CD14-positive monocyte (primary cell): Measurements from ENCODE around the gene POLD3. TPM values are rescaled to one million over a fixed set of nuclear protein-coding genes. Genes with fewer than 3 reads are reported as not detected.

Experiments used
- DNase-seq, 3 donors: peaks; one replicate each; pipeline ENCODE4 v3.0.0-alpha.2; 2011 to 2022
- H2AFZ ChIP-seq: 2 replicates; pipeline ENCODE4 v1.6.0; 2012; ENCODE audit warnings: mild to moderate bottlenecking, low read depth, low read length, inconsistent platforms; ENCODE audit not compliant: insufficient read depth, poor library complexity, severe bottlenecking
- H3K27ac ChIP-seq, 2 donors: 1 replicate in 1 of 2; 2 replicates in 1 of 2; pipeline ENCODE4 v1.5.1; 2012 to 2013; ENCODE audit warnings: low read length in 2 of 2, control low read depth in 1 of 2, inconsistent platforms in 1 of 2, low read depth in 1 of 2, mild to moderate bottlenecking in 1 of 2
- H3K27me3 ChIP-seq, 2 donors: one replicate each; pipeline versions ENCODE4 v1.6.0 to v1.6.1; 2011 to 2013; ENCODE audit warnings: low read length in 2 of 2; ENCODE audit not compliant: control insufficient read depth in 2 of 2, insufficient read depth in 2 of 2
- H3K36me3 ChIP-seq, 2 donors: replicated peaks in 1 of 2; 1 replicate in 1 of 2; 2 replicates in 1 of 2; pipeline versions ENCODE4 v1.5.1 to v1.6.1; 2012 to 2013; ENCODE audit warnings: low read length in 2 of 2, control low read depth in 1 of 2, inconsistent platforms in 1 of 2, mild to moderate bottlenecking in 1 of 2; ENCODE audit not compliant: insufficient read depth in 2 of 2, control insufficient read depth in 1 of 2
- H3K4me1 ChIP-seq, 2 donors: 1 replicate in 1 of 2; 2 replicates in 1 of 2; pipeline versions ENCODE4 v1.5.1 to v1.6.1; 2012 to 2013; ENCODE audit warnings: low read length in 2 of 2, control low read depth in 1 of 2, inconsistent platforms in 1 of 2, mild to moderate bottlenecking in 1 of 2, moderate library complexity in 1 of 2; ENCODE audit not compliant: insufficient read depth in 2 of 2, control insufficient read depth in 1 of 2
- H3K4me2 ChIP-seq: replicated peaks from 2 replicates; pipeline ENCODE3; 2012; ENCODE audit warnings: low read length, moderate library complexity, mild to moderate bottlenecking; ENCODE audit not compliant: poor library complexity, severe bottlenecking; ENCODE audit errors: extremely low read depth
- H3K4me3 ChIP-seq, 3 experiments: fragments of 200-600 bp in 1 of 3; sonication (generic) in 1 of 3; replicated peaks in 1 of 3; 1 replicate in 2 of 3; 2 replicates in 1 of 3; pipeline ENCODE4 v1.5.1; 2011 to 2013; ENCODE audit warnings: low read length in 3 of 3, mild to moderate bottlenecking in 3 of 3, control low read depth in 2 of 3, low read depth in 2 of 3, inconsistent platforms in 1 of 3, moderate library complexity in 1 of 3
- H3K79me2 ChIP-seq: 2 replicates; pipeline ENCODE4 v1.6.0; 2012; ENCODE audit warnings: mild to moderate bottlenecking, control low read depth, inconsistent platforms, low read length, moderate library complexity; ENCODE audit not compliant: insufficient read depth
- H3K9ac ChIP-seq: 2 replicates; pipeline ENCODE4 v1.6.0; 2017; ENCODE audit warnings: low read length, mild to moderate bottlenecking; ENCODE audit not compliant: insufficient read depth, poor library complexity, severe bottlenecking
- H3K9me3 ChIP-seq, 2 donors: replicated peaks in 1 of 2; 1 replicate in 1 of 2; 2 replicates in 1 of 2; pipeline versions ENCODE4 v1.5.1 to v1.6.1; 2012 to 2013; ENCODE audit warnings: low read length in 2 of 2, control low read depth in 1 of 2; ENCODE audit not compliant: control insufficient read depth in 1 of 2, insufficient read depth in 1 of 2
- H4K20me1 ChIP-seq: 2 replicates; pipeline ENCODE4 v1.6.0; 2012; ENCODE audit warnings: mild to moderate bottlenecking, low read length, control low read depth, moderate library complexity; ENCODE audit not compliant: insufficient read depth
- H3K27ac Mint-ChIP-seq, 7 donors: one replicate each; pipeline ENCODE4 v1.8.0; 2020; ENCODE audit warnings: mild to moderate bottlenecking in 7 of 7, mixed read lengths in 7 of 7, moderate library complexity in 6 of 7, inconsistent platforms in 2 of 7
- H3K27me3 Mint-ChIP-seq, 3 donors: one replicate each; pipeline ENCODE4 v1.8.0; 2021 to 2022; ENCODE audit warnings: low read depth in 3 of 3, mild to moderate bottlenecking in 3 of 3, mixed read lengths in 3 of 3, moderate library complexity in 3 of 3, inconsistent platforms in 1 of 3
- H3K36me3 Mint-ChIP-seq, 2 donors: one replicate each; pipeline ENCODE4 v1.8.0; 2020; ENCODE audit warnings: mixed read lengths in 2 of 2, inconsistent platforms in 1 of 2, mild to moderate bottlenecking in 1 of 2
- H3K4me1 Mint-ChIP-seq: one replicate; pipeline ENCODE4 v1.8.0; 2020; ENCODE audit warnings: mild to moderate bottlenecking, mixed read lengths
- H3K4me3 Mint-ChIP-seq, 2 donors: one replicate each; pipeline ENCODE4 v1.8.0; 2020; ENCODE audit warnings: mild to moderate bottlenecking in 2 of 2, mixed read lengths in 2 of 2, moderate library complexity in 1 of 2
- H3K9me3 Mint-ChIP-seq, 7 donors: one replicate each; pipeline ENCODE4 v1.8.0; 2020 to 2022; ENCODE audit warnings: mixed read lengths in 7 of 7, mild to moderate bottlenecking in 6 of 7, moderate library complexity in 6 of 7, inconsistent platforms in 2 of 7
- WGBS: methylation state at CpG from one replicate; pipeline ENCODE4 v1.1.5; 2013; ENCODE audit warnings: missing lambda C conversion rate; ENCODE audit not compliant: insufficient coverage; 5-methylcytosine and 5-hydroxymethylcytosine counted together
- intact Hi-C, 2 donors: fragments of 100-400 bp; cut with micrococcal nuclease; formaldehyde crosslinking; loops; one replicate each; pipeline versions ENCODE4 v1.15.0 to v1.15.1; 2023
- polyA plus RNA-seq, 3 donors: library from polyadenylated mRNA; depleted of rRNA in 1 of 3; unstranded in 2 of 3; stranded (reverse) in 1 of 3; fragments of 300-500 nt in 2 of 3; fragments of >200 nt in 1 of 3; fragmentation: Illumina TruSeq in 2 of 3; gene quantifications; 1 replicate in 2 of 3; 2 replicates in 1 of 3; pipeline ENCODE4 v1.2.3, GENCODE V29; 2012 to 2021
- TF ChIP-seq, protein P1 (sequence below): fragments of 200-600 bp; IDR thresholded peaks from one replicate; pipeline ENCODE4 v1.8.0; 2022; ENCODE audit warnings: antibody characterized with exemption, mild to moderate bottlenecking

Gene POLD3
- polyA plus RNA-seq, 3 donors, result 11.3 to 29.9 (median 26.2) TPM

DNA sequence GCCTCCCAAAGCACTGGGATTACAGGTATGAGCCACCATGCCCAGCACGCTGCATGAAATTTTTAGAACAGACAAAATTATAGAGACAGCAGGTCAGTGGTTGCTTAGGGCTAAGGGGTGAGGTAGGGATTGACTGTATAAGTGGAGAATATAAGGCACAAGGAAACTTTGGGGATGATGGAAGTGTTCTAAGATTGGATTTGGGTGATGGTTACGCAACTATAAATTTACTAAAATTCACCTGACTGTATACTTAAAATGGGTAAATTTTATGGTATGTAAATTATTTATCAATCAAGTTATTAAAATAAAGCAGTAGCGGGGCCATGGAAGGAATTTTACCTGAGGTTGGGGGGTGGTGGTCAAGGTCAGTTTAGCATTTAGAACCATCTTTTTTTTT lies 16.4 kb upstream of the POLD3 start:
- Histone ChIP-seq H4K20me1 (no peaks in the 10 kb centered on the region), H3K9me3 (no peaks in the 10 kb centered on the region), H3K79me2 (no peaks in the 10 kb centered on the region), H3K9ac (no peak overlapping the region), H2AFZ (no peak overlapping the region), H3K4me1 (peaks cover 6 to 13% of the 10 kb centered on the region in 2 donors), H3K27me3 (no peaks in the 10 kb centered on the region), H3K36me3 (no peaks in the 10 kb centered on the region), H3K4me3 (no peak overlapping the region), H3K4me2 (no peak overlapping the region), H3K27ac (no peak overlapping the region)
- H3K9me3 Mint-ChIP-seq, result no peaks in the 10 kb centered on the region
- peaks cover 3 to 8% (median 8%) of the 10 kb centered on the region in 3 donors for H3K27me3 Mint-ChIP-seq
- H3K27ac Mint-ChIP-seq, result no peak overlapping the region
- intact Hi-C loops, result loop anchor here (10.0 kb wide), 2 partner anchors 181 to 321 kb away; partner anchors contain the start of gene PGM2L1 (in 1 of the 2)
- no peak overlapping the region for H3K4me3 Mint-ChIP-seq
- DNase-seq, result no peak
- H3K36me3 Mint-ChIP-seq, result no peaks in the 10 kb centered on the region
- 100% methylated on average over 1 of the region's 3 CpGs for WGBS
- H3K4me1 Mint-ChIP-seq, result peaks cover 12% of the 10 kb centered on the region
- TF ChIP-seq, protein P1, sequence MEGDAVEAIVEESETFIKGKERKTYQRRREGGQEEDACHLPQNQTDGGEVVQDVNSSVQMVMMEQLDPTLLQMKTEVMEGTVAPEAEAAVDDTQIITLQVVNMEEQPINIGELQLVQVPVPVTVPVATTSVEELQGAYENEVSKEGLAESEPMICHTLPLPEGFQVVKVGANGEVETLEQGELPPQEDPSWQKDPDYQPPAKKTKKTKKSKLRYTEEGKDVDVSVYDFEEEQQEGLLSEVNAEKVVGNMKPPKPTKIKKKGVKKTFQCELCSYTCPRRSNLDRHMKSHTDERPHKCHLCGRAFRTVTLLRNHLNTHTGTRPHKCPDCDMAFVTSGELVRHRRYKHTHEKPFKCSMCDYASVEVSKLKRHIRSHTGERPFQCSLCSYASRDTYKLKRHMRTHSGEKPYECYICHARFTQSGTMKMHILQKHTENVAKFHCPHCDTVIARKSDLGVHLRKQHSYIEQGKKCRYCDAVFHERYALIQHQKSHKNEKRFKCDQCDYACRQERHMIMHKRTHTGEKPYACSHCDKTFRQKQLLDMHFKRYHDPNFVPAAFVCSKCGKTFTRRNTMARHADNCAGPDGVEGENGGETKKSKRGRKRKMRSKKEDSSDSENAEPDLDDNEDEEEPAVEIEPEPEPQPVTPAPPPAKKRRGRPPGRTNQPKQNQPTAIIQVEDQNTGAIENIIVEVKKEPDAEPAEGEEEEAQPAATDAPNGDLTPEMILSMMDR, result no peak

DNA sequence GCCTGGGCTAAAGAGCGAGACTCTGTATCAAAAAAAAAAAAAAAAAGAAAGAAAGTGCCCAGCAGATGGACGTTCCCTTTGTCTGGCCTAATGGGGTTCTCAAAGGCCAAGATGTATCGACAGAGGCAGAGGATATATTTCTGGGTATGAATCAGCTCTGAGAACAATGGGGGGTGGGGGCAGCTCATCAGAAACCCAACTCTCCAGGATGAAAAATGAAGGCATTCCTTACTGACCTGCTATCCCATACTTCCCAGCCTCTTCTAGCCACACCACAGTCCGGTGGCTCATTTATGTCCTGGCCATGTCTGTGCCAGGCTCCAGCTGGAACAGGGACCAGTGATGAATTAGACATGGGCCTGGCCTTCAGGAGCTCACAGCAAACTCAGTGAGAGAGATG lies 15.2 kb upstream of the POLD3 start:
- TF ChIP-seq, protein P1, result no peak
- no peak overlapping the region for H2AFZ ChIP-seq
- no peak overlapping the region for H3K4me2 ChIP-seq
- Mint-ChIP-seq H3K27ac (no peak overlapping the region), H3K27me3 (peaks cover 3 to 8% (median 6%) of the 10 kb centered on the region in 3 donors), H3K9me3 (no peaks in the 10 kb centered on the region), H3K36me3 (no peaks in the 10 kb centered on the region), H3K4me1 (peaks cover 24% of the 10 kb centered on the region), H3K4me3 (no peak overlapping the region)
- H3K4me1 ChIP-seq, result peaks cover 16 to 24% of the 10 kb centered on the region in 2 donors
- no peaks in the 10 kb centered on the region for H3K36me3 ChIP-seq
- no peaks in the 10 kb centered on the region for H3K9me3 ChIP-seq
- WGBS, result 100% methylated on average over 1 of the region's 4 CpGs
- intact Hi-C loops, result loop anchor here (10.0 kb wide), 2 partner anchors 182 to 322 kb away; partner anchors contain the start of gene PGM2L1 (in 1 of the 2)
- DNase-seq, result no peak
- H3K27ac ChIP-seq, result no peak overlapping the region
- H3K27me3 ChIP-seq, result no peaks in the 10 kb centered on the region
- no peaks in the 10 kb centered on the region for H4K20me1 ChIP-seq
- H3K4me3 ChIP-seq, result no peak overlapping the region
- no peak overlapping the region for H3K9ac ChIP-seq
- no peaks in the 10 kb centered on the region for H3K79me2 ChIP-seq
